ENCODE results near the gene OR9Q1. TPM values are rescaled to one million over a fixed set of nuclear protein-coding genes. Genes with fewer than 3 reads are reported as not detected.
A peak's percentile ranks its signal among the peaks of the same experiment; 100 is the strongest.

OR9Q1 gene
- total RNA-seq, 1 experiment from 2014 or later: not detected

- no peak for DNase-seq (ENCODE audit: low read depth)
Observed at GRCh38 chr11:58034471-58034870, 10.8 kb downstream of the OR9Q1 start.

DNA sequence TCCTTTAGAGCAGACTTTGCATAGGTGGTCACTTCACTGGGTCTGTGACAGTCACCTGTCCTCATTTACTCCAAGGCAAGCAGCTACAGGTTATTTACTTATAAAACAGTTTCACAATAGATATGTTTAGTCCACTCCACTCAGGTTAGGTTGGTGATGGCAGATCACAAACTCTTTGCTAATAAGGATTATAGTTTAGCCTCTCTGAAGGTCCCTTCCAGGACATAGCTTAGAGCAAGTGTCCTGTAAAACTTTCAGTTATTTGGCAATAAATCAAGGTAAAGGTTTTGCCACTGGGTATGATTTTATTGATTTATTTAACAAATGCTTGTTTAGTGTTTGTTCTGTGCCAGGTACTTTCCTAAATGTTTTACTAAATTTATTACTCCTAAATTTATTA is 15.9 kb downstream of the OR9Q1 start:
- DNase-seq (ENCODE audit: low read depth): no peak

DNA sequence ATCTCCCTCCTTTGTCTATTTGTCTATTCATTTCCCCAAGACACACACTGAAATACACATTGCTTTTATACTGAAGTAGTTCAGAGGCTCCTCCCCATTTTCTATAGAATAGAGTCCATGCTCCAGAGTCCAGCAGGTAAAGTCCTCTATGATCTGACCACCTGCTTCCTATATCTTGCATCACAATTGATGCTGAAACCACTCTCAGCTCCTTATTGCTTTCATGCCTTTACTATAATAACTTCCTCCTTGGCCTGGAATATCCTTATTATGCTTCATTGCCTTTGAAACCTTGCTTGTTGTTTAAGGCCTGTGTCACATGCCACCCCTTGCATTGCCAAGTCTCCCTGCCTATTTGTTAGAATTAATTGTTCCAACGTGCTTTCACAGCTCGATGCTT is 19.7 kb downstream of the OR9Q1 start:
- DNase-seq (ENCODE audit: low read depth): no peak

GRCh38 chr11:58046231-58046630 is 22.6 kb downstream of the OR9Q1 start:
- no peak for DNase-seq (ENCODE audit: low read depth)

DNA sequence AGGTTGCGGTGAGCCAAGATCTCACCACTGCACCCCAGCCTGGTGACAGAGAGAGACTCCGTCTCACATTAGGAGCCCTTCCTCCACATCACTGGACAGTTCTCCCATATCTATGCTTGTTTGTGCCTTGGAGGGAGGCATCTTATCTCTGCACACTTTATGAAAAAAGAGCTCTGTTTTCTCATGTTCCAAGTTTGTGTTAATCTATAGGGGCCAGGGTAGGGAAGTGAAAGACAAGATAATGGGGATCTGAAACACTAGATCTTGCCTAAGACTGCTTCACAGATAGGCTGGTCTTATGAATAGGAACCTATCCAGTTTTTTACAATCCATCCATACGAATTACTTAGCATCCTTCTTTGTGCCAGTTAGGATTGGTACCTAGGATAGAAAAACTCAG is 24.1 kb downstream of the OR9Q1 start:
- no peak for DNase-seq (ENCODE audit: low read depth)

GRCh38 chr11:58055806-58056401 is 32.2 kb downstream of the OR9Q1 start:
- DNase-seq (ENCODE audit: low read depth): no peak

GRCh38 chr11:58057481-58057880 is 33.8 kb downstream of the OR9Q1 start:
- DNase-seq (ENCODE audit: low read depth): no peak

GRCh38 chr11:58058276-58059006 is 34.8 kb downstream of the OR9Q1 start:
- DNase-seq (ENCODE audit: low read depth): peak; percentile 30

DNA sequence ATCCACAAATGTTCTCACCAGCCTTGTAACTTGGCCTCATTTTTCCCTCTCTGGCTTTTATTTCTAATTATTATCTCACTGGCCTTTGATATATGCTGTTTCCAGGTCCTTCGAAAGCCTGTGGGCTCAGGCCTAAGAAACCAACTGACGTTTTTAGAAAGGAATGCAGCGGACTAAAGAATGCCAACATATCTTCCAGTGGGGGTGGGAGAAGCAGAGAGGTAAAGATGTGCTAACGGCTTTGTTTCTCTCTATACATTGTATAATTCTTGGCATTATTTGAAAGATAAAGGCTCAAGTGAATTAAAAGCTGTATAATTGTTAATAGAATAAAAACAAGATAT is 35.3 kb downstream of the OR9Q1 start:
- peak; percentile 79 for DNase-seq (ENCODE audit: low read depth)

DNA sequence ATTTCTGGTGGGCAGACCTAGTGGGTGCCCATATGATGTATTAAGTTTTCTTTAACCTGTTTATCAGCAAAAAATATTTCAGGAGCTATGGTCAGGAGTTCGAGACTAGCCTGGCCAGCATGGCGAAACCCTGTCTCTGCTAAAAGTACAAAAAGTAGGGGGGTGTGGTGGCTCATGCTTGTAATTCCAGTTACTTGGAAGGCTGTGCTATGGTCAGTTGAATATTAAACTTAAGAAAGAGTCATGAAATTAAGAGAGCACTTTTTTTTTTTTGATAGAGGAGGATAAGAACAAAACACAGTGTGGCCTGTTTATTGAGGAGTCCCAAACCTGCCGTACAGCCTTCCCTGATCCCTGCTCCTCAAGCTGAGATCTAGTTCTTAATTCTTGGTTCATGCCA is 36.9 kb downstream of the OR9Q1 start:
- no peak for DNase-seq (ENCODE audit: low read depth)

- DNase-seq (ENCODE audit: low read depth): no peak
Observed at GRCh38 chr11:58060939-58061672, 37.4 kb downstream of the OR9Q1 start.

DNA sequence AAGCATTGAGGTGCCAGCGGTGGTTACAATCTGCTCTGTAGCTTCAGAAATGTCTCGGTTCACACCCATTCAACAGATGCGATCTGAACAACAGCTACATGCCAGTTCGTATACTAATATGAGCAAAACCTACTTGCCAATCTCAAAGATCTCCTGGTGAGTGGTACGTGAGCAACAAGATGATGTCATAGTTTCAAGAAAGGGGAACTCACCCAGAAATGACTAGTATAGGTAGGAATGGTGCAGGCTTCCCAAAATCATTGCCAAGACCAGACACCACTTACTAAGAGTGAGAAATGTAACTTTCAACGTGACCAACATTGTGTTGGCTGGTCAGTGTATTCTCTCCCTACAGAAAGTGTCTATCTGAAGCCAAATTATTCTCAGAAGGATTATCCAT is 38.1 kb downstream of the OR9Q1 start:
- DNase-seq (ENCODE audit: low read depth): peak; percentile 55

- DNase-seq (ENCODE audit: low read depth): no peak
Observed at GRCh38 chr11:58067685-58068084, 44.0 kb downstream of the OR9Q1 start.

GRCh38 chr11:58068655-58069054 is 45.0 kb downstream of the OR9Q1 start:
- DNase-seq (ENCODE audit: low read depth): no peak

DNA sequence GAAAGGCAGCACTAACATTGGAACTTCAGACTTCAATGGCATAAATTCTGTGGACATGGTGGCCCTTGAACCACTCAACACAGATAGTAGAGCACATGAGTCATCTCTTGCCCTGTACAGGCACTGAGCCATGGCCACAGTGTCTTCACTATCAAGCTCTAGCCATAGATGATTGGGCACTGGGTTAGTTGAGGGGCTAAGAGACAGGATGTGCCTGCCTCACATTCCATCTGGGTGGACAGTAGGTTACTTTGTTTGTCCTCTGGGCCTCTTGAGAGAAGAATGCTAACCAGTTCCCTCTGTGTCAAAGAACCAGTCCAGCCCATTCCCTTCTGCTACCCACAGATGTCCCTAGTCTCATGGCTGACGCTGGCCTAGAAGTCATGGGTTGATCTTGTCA is 46.9 kb downstream of the OR9Q1 start:
- no peak for DNase-seq (ENCODE audit: low read depth)

DNA sequence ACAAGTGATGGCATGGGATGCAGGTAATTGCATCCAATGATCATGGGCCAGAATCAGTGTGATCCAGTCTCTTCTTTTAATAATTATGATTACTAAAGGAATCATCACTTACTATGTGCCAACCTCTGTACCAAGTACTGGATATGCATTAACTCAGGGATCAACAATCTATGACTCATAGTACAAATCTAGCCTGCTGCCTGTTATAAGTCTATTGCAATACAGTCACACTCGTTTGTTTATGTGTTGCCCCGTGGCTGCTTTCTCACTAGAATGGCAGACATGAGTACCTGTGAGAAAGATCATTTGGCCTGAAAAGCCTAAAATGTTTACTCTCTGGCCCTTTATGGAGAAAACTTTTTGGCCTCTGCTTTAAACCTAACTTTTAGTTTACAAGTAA is 52.1 kb downstream of the OR9Q1 start:
- no peak for DNase-seq (ENCODE audit: low read depth)

DNA sequence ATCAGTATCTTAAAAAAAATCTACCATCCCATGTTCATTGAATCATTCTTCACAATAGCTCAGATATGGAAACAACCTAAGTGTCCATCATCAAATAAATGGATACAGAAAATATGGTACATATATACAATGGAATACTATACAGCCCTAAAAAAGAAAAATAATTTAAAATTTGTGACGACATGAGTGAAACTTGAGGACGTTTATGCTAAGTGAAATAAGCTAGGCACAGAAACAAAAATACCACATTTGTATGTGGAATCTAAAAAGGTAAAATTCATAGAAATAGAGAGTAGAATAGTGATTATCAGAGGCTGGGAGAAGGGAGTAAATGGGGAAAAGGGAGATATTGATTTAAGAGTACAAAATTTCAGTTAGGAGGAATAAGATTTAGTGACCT is 62.8 kb downstream of the OR9Q1 start:
- DNase-seq (ENCODE audit: low read depth): no peak

DNA sequence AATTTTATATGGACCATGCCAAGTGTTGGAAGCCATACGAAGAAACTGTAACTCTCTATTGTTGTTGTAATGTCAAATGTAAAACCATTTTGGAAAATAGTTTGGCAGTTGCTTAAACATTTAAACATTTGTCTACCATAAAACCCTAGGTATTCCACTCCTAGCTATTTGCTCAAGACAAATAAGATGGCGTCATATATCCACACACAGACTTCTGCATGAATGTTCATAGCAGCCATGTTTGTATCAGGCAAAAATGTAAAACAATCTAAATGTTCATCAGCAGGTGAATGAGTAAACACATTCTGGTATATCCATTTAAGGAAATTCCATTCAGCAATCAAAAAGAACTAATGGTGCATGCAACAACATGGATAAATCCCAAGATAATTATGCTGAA is 73.8 kb downstream of the OR9Q1 start:
- no peak for DNase-seq (ENCODE audit: low read depth)

GRCh38 chr11:58121096-58121495 is 97.4 kb downstream of the OR9Q1 start:
- DNase-seq (ENCODE audit: low read depth): no peak

DNA sequence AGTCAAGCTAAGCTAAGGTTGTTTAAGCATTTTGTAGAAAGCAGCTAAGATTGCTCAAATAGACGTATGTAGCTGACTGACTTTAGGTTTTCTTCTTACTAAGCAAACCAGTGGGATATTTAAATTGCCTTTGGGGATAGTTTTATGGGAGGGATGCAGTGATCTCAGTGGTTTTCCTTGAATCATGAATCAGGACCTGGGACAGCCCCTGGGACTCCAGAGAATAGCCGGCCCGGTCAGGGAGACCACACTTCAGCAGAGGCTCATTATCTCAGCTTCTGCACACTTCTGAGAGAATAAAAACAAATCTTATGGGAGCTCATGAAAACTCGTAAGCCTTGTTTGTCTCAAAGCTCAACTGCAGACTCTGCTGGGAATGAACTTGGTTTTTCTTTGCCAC is 101.8 kb downstream of the OR9Q1 start, which contains the start of gene OR9I1:
Gene OR9I1, minus strand, starts transcription at position 62 of the 400 bp plus-strand sequence. CDS start 6,086 bp downstream, outside the sequence.
- no peak for DNase-seq (ENCODE audit: low read depth)

DNA sequence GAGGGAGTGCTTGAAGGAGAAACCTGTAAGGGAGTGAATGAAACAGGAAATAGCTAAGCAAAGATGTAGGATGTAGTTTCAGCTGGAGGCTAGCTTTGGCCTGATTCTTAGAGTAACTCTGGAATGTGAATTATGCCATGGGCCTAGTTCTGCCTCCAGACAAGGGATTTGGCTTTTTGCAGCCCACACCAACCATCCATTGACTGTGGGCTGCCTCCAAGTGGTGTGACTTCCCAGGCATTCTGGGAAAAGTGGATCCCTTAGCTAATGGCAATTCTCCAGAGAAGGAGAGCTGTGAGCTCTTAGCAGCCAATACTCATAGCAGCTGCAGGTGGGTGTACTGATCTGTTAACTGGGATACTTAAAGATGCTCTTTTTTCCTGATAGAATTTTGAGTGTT is 103.7 kb downstream of the OR9Q1 start:
- DNase-seq (ENCODE audit: low read depth): no peak

DNA sequence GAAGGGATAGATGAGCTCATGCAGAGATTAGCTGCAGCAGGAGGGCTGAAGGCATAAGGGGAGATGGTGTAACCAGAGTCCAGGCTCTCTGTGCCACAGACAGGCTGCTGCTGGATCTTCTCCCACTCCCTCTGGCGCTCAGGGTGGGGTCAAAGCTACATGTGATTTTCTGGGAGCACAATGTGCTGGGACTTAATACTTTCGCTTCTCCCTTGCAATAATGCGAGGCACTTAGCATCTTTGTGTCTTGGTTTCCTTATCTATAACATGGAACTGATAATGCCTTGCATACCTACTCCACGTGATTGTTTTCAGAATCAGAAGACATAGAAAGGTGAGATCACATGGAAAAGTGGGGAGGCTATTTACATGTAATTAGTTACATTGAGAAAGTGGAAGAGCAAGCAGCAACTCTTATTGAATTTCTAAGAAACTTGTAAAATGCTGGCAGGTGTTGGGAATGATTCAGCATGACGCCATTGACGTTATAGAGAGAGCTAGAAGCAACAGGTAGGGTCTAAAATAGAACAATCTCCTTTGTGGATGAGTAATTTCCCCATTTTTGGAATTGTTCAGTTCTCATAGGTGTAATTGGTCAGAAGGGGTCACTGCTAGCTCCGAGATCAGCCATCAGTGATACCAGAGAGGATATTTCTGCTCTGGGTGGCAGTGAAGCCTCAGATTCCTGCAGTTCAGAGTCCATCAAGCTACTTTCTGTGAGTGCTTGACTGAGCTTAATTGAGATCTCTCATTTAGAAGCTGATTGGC is 109.8 kb downstream of the OR9Q1 start:
- no peak for DNase-seq (ENCODE audit: low read depth)

All from Daoy (cell line).